Measurements from ENCODE around the gene MAP3K5.

MAP3K5 gene

GRCh38 chr6:136754820-136755219 lies 37.5 kb downstream of the MAP3K5 start:
- Mint-ChIP-seq H3K4me3 (no peak overlapping the region), H3K9me3 (no peaks in the 10 kb centered on the region), H3K27ac (no peak overlapping the region), H3K36me3 (peaks cover 4% of the 10 kb centered on the region), H3K4me1 (peaks cover 26% of the 10 kb centered on the region), H3K27me3 (no peaks in the 10 kb centered on the region)
- DNase-seq (ENCODE audit: low spot score in 2 of 2), result no peak
- no peak for ATAC-seq (ENCODE audit: low read depth)

GRCh38 chr6:136753624-136754023 lies 38.7 kb downstream of the MAP3K5 start:
- no peak for ATAC-seq (ENCODE audit: low read depth)
- Mint-ChIP-seq H3K27me3 (no peaks in the 10 kb centered on the region), H3K36me3 (peaks cover 4% of the 10 kb centered on the region), H3K27ac (no peak overlapping the region), H3K4me1 (peaks cover 32% of the 10 kb centered on the region), H3K9me3 (no peaks in the 10 kb centered on the region), H3K4me3 (no peak overlapping the region)
- DNase-seq (ENCODE audit: low spot score in 2 of 2), result no peak

GRCh38 chr6:136752554-136752953 lies 39.7 kb downstream of the MAP3K5 start:
- H3K4me1 Mint-ChIP-seq, result peaks cover 32% of the 10 kb centered on the region
- H3K4me3 Mint-ChIP-seq, result no peak overlapping the region
- H3K9me3 Mint-ChIP-seq, result no peaks in the 10 kb centered on the region
- H3K27ac Mint-ChIP-seq, result peak overlapping the region; percentile 87
- DNase-seq (ENCODE audit: low spot score in 2 of 2), result no peak
- peaks cover 4% of the 10 kb centered on the region for H3K36me3 Mint-ChIP-seq
- H3K27me3 Mint-ChIP-seq, result no peaks in the 10 kb centered on the region
- ATAC-seq (ENCODE audit: low read depth), result no peak

- ATAC-seq (ENCODE audit: low read depth), result no peak
- Mint-ChIP-seq H3K27ac (peak overlapping the region; percentile 87), H3K4me3 (peak overlapping the region; percentile 89), H3K4me1 (peaks cover 38% of the 10 kb centered on the region), H3K27me3 (no peaks in the 10 kb centered on the region), H3K9me3 (no peaks in the 10 kb centered on the region), H3K36me3 (peaks cover 3% of the 10 kb centered on the region)
- no peak for DNase-seq (ENCODE audit: low spot score in 2 of 2)
These were observed 40.3 kb downstream of the MAP3K5 start for GRCh38 chr6:136751991-136752390.

- Mint-ChIP-seq H3K27ac (peak overlapping the region; percentile 87), H3K36me3 (peaks cover 3% of the 10 kb centered on the region), H3K9me3 (no peaks in the 10 kb centered on the region), H3K4me3 (peak overlapping the region; percentile 89), H3K27me3 (no peaks in the 10 kb centered on the region), H3K4me1 (peaks cover 41% of the 10 kb centered on the region)
- peak in 1 of 2 donors; percentile 43 for DNase-seq (ENCODE audit: low spot score in 2 of 2)
- peak; percentile 97 for ATAC-seq (ENCODE audit: low read depth)
These were observed 40.7 kb downstream of the MAP3K5 start for GRCh38 chr6:136751522-136751956.

GRCh38 chr6:136750696-136751521 lies 41.4 kb downstream of the MAP3K5 start:
- H3K4me3 Mint-ChIP-seq, result peak overlapping the region; percentile 89
- H3K27me3 Mint-ChIP-seq, result no peaks in the 10 kb centered on the region
- H3K4me1 Mint-ChIP-seq, result peaks cover 43% of the 10 kb centered on the region
- peak overlapping the region; percentile 87 for H3K27ac Mint-ChIP-seq
- no peaks in the 10 kb centered on the region for H3K9me3 Mint-ChIP-seq
- no peak for DNase-seq (ENCODE audit: low spot score in 2 of 2)
- H3K36me3 Mint-ChIP-seq, result peaks cover 3% of the 10 kb centered on the region
- no peak for ATAC-seq (ENCODE audit: low read depth)

- H3K4me1 Mint-ChIP-seq, result peaks cover 48% of the 10 kb centered on the region
- no peaks in the 10 kb centered on the region for H3K9me3 Mint-ChIP-seq
- H3K27me3 Mint-ChIP-seq, result no peaks in the 10 kb centered on the region
- no peak overlapping the region for H3K27ac Mint-ChIP-seq
- DNase-seq (ENCODE audit: low spot score in 2 of 2) (no peak), ATAC-seq (ENCODE audit: low read depth) (no peak)
- H3K4me3 Mint-ChIP-seq, result no peak overlapping the region
- H3K36me3 Mint-ChIP-seq, result peaks cover 1% of the 10 kb centered on the region
These were observed 42.8 kb downstream of the MAP3K5 start for GRCh38 chr6:136749359-136749997.

GRCh38 chr6:136747507-136747906 lies 44.8 kb downstream of the MAP3K5 start:
- no peak overlapping the region for H3K27ac Mint-ChIP-seq
- peaks cover 8% of the 10 kb centered on the region for H3K36me3 Mint-ChIP-seq
- no peak overlapping the region for H3K4me3 Mint-ChIP-seq
- no peak for DNase-seq (ENCODE audit: low spot score in 2 of 2)
- H3K27me3 Mint-ChIP-seq, result no peaks in the 10 kb centered on the region
- ATAC-seq (ENCODE audit: low read depth), result no peak
- H3K9me3 Mint-ChIP-seq, result no peaks in the 10 kb centered on the region
- peaks cover 50% of the 10 kb centered on the region for H3K4me1 Mint-ChIP-seq

- Mint-ChIP-seq H3K36me3 (peaks cover 10% of the 10 kb centered on the region), H3K27me3 (no peaks in the 10 kb centered on the region), H3K4me3 (no peak overlapping the region), H3K4me1 (peaks cover 38% of the 10 kb centered on the region), H3K27ac (no peak overlapping the region), H3K9me3 (no peaks in the 10 kb centered on the region)
- ATAC-seq (ENCODE audit: low read depth) (no peak), DNase-seq (ENCODE audit: low spot score in 2 of 2) (no peak)
These were observed 47.0 kb downstream of the MAP3K5 start for GRCh38 chr6:136745300-136745699.

GRCh38 chr6:136744889-136745288 lies 47.4 kb downstream of the MAP3K5 start:
- Mint-ChIP-seq H3K4me1 (peaks cover 40% of the 10 kb centered on the region), H3K36me3 (peaks cover 10% of the 10 kb centered on the region), H3K27ac (no peak overlapping the region), H3K27me3 (no peaks in the 10 kb centered on the region), H3K4me3 (no peak overlapping the region), H3K9me3 (no peaks in the 10 kb centered on the region)
- DNase-seq (ENCODE audit: low spot score in 2 of 2) (no peak), ATAC-seq (ENCODE audit: low read depth) (no peak)

- no peak overlapping the region for H3K27ac Mint-ChIP-seq
- H3K36me3 Mint-ChIP-seq, result peaks cover 9% of the 10 kb centered on the region
- H3K4me3 Mint-ChIP-seq, result no peak overlapping the region
- peaks cover 44% of the 10 kb centered on the region for H3K4me1 Mint-ChIP-seq
- ATAC-seq (ENCODE audit: low read depth), result no peak
- no peaks in the 10 kb centered on the region for H3K9me3 Mint-ChIP-seq
- no peaks in the 10 kb centered on the region for H3K27me3 Mint-ChIP-seq
- DNase-seq (ENCODE audit: low spot score in 2 of 2), result no peak
These were observed 50.2 kb downstream of the MAP3K5 start for GRCh38 chr6:136742125-136742524.

GRCh38 chr6:136740050-136740974 lies 52.0 kb downstream of the MAP3K5 start:
- peaks cover 8% of the 10 kb centered on the region for H3K36me3 Mint-ChIP-seq
- ATAC-seq (ENCODE audit: low read depth) (no peak), DNase-seq (ENCODE audit: low spot score in 2 of 2) (no peak)
- H3K27ac Mint-ChIP-seq, result no peak overlapping the region
- H3K9me3 Mint-ChIP-seq, result no peaks in the 10 kb centered on the region
- H3K4me1 Mint-ChIP-seq, result peaks cover 38% of the 10 kb centered on the region
- no peak overlapping the region for H3K4me3 Mint-ChIP-seq
- H3K27me3 Mint-ChIP-seq, result no peaks in the 10 kb centered on the region

- peaks cover 35% of the 10 kb centered on the region for H3K4me1 Mint-ChIP-seq
- no peaks in the 10 kb centered on the region for H3K9me3 Mint-ChIP-seq
- ATAC-seq (ENCODE audit: low read depth) (peak; percentile 46), DNase-seq (ENCODE audit: low spot score in 2 of 2) (no peak)
- no peaks in the 10 kb centered on the region for H3K27me3 Mint-ChIP-seq
- H3K4me3 Mint-ChIP-seq, result no peak overlapping the region
- H3K27ac Mint-ChIP-seq, result no peak overlapping the region
- H3K36me3 Mint-ChIP-seq, result peaks cover 8% of the 10 kb centered on the region
These were observed 52.8 kb downstream of the MAP3K5 start for GRCh38 chr6:136739501-136739900.

- no peak for ATAC-seq (ENCODE audit: low read depth)
- no peak overlapping the region for H3K27ac Mint-ChIP-seq
- H3K36me3 Mint-ChIP-seq, result peaks cover 8% of the 10 kb centered on the region
- H3K27me3 Mint-ChIP-seq, result no peaks in the 10 kb centered on the region
- H3K4me3 Mint-ChIP-seq, result no peak overlapping the region
- H3K9me3 Mint-ChIP-seq, result no peaks in the 10 kb centered on the region
- DNase-seq (ENCODE audit: low spot score in 2 of 2), result no peak
- H3K4me1 Mint-ChIP-seq, result peaks cover 33% of the 10 kb centered on the region
These were observed 53.2 kb downstream of the MAP3K5 start for GRCh38 chr6:136739071-136739470.
